HEK293 (cell line): ENCODE results near the gene FAM118A.

Experiments used
- ATF2 ChIP-seq: fragments of 450-650 bp; formaldehyde crosslinking; IDR thresholded peaks from 2 replicates; pipeline ENCODE4 v1.5.1; 2016; ENCODE audit warnings: missing biosample characterization, missing genetic modification characterization, low read depth
- CTCF ChIP-seq: fragments of 450-650 bp; formaldehyde crosslinking; IDR thresholded peaks from 2 replicates; pipeline ENCODE4 v1.5.1; 2016; ENCODE audit warnings: missing biosample characterization, missing genetic modification characterization
- KLF10 ChIP-seq: fragments of 450-650 bp; IDR thresholded peaks from 2 replicates; pipeline ENCODE4 v1.5.1; 2018; ENCODE audit warnings: missing biosample characterization, mild to moderate bottlenecking, missing genetic modification characterization
- OSR2 ChIP-seq: fragments of 450-650 bp; formaldehyde crosslinking; IDR thresholded peaks from 2 replicates; pipeline ENCODE4 v1.5.1; 2016; ENCODE audit warnings: missing biosample characterization, missing genetic modification characterization
- ZNF274 ChIP-seq, 2 experiments: fragments of 200-500 bp in 1 of 2; fragments of 450-650 bp in 1 of 2; sonication (Bioruptor generic) in 1 of 2; formaldehyde crosslinking in 1 of 2; IDR thresholded peaks; 2 replicates each; pipeline versions ENCODE4 v1.5.1 to v1.6.1; 2014 to 2016; ENCODE audit warnings: borderline replicate concordance in 1 of 2, inconsistent platforms in 1 of 2, low read length in 1 of 2, missing biosample characterization in 1 of 2, missing genetic modification characterization in 1 of 2
- ZNF513 ChIP-seq: fragments of 450-650 bp; IDR thresholded peaks from 2 replicates; pipeline ENCODE4 v1.5.1; 2018; ENCODE audit warnings: missing biosample characterization, missing genetic modification characterization

GRCh38 chr22:45320357-45320976 is 10.7 kb downstream of the FAM118A start:
- no peak for TF ChIP-seq ZNF513 (tag by site-specific recombination)
- TF ChIP-seq ZNF274 (IDR thresholded peaks at IDR 0.05; ENCODE audit: low read length), result no peak
- TF ChIP-seq ZNF274 (tag by site-specific recombination; IDR thresholded peaks at IDR 0.05; ENCODE audit: borderline replicate concordance), result no peak
- TF ChIP-seq CTCF, result no peak
- TF ChIP-seq ATF2 (tag by site-specific recombination), result no peak
- no peak for TF ChIP-seq KLF10 (tag by site-specific recombination)
- TF ChIP-seq OSR2, result no peak
